Breast epithelium (tissue), 3 donors: Measurements from ENCODE around the gene CHD9.

Experiments used
- POLR2A ChIP-seq: fragments of 450-650 bp; IDR thresholded peaks from one replicate; pipeline ENCODE4 v1.6.1; 2016; ENCODE audit warnings: antibody characterized with exemption, mild to moderate bottlenecking, moderate library complexity
- POLR2AphosphoS5 ChIP-seq, 3 donors: sonication (generic); formaldehyde crosslinking; IDR thresholded peaks; one replicate each; pipeline ENCODE4 v1.6.1; 2017; ENCODE audit warnings: antibody characterized with exemption in 3 of 3
- TF ChIP-seq, protein P1 (sequence below), 3 donors: fragments of 450-650 bp; IDR thresholded peaks; one replicate each; pipeline ENCODE4 v1.5.1; 2016 to 2017; ENCODE audit warnings: antibody characterized with exemption in 3 of 3, mild to moderate bottlenecking in 3 of 3, moderate library complexity in 3 of 3

DNA sequence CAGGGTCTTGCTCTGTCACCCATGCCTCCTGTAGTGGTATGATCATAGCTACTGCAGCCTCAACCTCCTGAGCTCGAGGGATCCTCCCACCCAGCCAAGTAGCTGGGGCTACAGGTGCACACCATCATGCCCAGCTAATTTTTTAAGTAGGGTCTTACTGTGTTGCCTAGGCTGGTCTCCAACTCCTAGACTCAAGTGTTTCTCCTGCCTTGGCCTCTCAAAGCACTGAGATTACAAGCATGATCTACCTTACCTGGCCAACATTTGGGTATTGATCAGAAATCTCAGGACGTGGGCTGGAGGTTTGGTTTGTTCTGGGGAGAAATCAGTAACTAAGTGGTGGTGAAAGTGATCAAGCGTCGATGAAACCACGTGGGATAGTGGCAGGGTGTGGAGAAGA is 4.1 kb downstream of the CHD9 start:
- TF ChIP-seq, protein P1, sequence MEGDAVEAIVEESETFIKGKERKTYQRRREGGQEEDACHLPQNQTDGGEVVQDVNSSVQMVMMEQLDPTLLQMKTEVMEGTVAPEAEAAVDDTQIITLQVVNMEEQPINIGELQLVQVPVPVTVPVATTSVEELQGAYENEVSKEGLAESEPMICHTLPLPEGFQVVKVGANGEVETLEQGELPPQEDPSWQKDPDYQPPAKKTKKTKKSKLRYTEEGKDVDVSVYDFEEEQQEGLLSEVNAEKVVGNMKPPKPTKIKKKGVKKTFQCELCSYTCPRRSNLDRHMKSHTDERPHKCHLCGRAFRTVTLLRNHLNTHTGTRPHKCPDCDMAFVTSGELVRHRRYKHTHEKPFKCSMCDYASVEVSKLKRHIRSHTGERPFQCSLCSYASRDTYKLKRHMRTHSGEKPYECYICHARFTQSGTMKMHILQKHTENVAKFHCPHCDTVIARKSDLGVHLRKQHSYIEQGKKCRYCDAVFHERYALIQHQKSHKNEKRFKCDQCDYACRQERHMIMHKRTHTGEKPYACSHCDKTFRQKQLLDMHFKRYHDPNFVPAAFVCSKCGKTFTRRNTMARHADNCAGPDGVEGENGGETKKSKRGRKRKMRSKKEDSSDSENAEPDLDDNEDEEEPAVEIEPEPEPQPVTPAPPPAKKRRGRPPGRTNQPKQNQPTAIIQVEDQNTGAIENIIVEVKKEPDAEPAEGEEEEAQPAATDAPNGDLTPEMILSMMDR (IDR thresholded peaks at IDR 0.05), result no peak
- TF ChIP-seq POLR2A, result no peak
- TF ChIP-seq POLR2AphosphoS5 (IDR thresholded peaks at IDR 0.05), result no peak
